GM12875 (cell line): ENCODE results near the gene DHX34.
"Not testable (repeated sequence)": the region's sequence is repeated elsewhere in the genome, so short reads cannot be mapped to it uniquely, and the experiment has no call there.

Source experiments
- H3K4me3 ChIP-seq: one replicate; pipeline ENCODE4 v1.5.1; 2011; ENCODE audit warnings: low read depth, low read length, control low read depth
- CTCF ChIP-seq: IDR thresholded peaks from 2 replicates; pipeline ENCODE4 v1.5.1; 2011; ENCODE audit warnings: low read depth, mild to moderate bottlenecking, control low read depth, inconsistent platforms, low read length, moderate library complexity, borderline replicate concordance; ENCODE audit not compliant: insufficient read depth

DHX34 gene

DNA sequence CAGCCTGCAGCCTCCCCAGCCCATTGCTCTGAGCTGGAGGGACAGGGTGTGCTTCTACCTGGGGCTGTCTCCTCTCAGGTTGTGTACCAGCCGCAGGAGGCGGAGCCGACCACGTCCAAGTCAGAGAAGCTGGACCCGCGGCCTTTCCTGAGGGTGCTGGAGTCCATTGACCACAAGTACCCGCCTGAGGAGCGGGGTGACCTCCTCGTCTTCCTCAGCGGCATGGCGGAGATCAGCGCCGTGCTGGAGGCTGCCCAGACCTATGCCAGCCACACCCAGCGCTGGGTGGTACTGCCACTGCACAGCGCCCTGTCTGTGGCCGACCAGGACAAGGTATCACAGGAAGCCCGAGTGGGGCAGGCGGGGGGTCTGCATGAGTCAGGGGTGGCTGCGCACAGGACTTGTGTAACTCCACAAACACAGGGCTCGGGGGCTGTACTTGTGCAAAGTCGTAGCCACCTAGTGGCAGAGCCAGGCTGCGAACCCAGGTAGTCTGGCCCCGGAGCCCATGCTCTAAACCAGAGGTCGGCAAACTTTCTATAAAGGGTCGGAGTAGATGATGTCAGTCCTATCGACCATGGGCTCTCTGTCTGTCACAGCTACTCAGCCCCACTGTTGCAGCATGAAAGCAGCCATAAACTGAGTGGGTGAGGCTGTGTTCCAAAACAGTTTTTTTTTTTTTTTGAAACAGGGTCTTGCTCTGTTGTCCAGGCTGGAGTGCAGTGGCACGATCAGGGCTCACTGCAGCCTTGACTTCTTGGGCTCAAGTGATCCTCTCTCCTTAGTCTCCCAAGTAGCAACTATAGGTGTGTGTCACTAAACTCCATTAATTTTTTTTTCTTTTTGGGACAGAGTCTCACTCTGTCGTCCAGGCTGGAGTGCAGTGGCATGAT lies 8.9 kb downstream of the DHX34 start:
- peak; percentile 42; the same call in 1 of the 2 replicates for TF ChIP-seq CTCF
- H3K4me3 ChIP-seq, result no peak overlapping the region

DNA sequence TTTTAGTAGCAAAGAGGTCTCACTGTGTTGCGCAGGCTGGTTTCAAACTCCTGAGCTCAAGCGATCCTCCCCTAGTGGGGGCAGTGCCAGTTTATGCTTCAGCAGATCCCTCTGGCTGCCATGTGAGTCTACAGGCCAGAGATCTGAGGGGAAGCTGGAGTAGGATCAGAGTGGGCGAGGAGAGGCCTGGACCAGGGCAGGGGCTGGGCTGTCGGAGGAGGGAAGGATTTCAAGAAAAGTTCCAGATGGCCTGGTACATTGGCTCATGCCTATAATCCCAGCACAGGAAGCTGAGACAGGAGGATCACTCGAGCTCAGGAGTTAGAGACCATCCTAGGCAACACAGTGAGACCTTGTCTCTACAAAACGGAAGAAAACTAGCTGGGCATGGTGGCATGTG lies 9.8 kb downstream of the DHX34 start:
- H3K4me3 ChIP-seq, result no peak overlapping the region
- no peak for TF ChIP-seq CTCF

DNA sequence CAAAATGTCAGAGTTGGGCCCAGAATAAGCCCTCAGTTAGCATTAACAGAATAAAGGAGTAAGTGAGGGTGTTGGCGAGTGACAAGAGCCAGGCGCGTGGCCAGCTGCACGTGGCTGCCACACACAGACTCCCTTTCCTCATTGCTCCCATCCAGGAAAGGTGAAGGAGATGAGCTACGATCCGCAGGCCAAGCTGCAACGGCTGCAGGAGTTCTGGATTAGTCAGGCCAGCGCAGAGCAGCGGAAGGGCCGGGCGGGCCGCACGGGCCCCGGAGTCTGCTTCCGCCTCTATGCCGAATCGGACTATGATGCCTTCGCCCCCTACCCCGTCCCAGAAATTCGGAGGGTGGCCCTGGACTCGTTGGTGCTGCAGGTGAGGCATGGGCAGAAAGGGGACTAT lies 13.2 kb downstream of the DHX34 start:
- no peak overlapping the region for H3K4me3 ChIP-seq
- no peak for TF ChIP-seq CTCF

GRCh38 chr19:47363758-47364531 lies 14.8 kb downstream of the DHX34 start:
- TF ChIP-seq CTCF, result no peak
- H3K4me3 ChIP-seq, result no peak overlapping the region

DNA sequence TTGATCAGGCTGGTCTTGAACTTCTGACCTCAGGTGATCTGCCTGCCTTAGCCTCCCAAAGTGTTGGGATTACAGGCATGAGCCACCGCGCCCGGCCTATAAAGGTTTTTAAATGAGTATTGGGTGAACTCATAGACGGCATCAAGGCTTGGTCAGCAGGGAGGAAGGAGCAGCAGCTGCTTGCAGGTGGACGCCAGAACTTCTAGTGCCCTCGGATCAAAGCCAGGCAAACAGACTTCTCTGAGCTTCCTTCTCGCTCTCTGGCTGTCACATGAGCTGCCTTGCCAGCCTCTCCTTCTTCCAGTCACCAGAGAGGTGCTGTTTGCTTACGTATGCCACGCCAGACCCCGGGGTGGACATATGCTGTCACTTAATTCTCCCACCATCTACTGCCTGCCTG lies 16.3 kb downstream of the DHX34 start:
- H3K4me3 ChIP-seq, result not testable (repeated sequence)

DNA sequence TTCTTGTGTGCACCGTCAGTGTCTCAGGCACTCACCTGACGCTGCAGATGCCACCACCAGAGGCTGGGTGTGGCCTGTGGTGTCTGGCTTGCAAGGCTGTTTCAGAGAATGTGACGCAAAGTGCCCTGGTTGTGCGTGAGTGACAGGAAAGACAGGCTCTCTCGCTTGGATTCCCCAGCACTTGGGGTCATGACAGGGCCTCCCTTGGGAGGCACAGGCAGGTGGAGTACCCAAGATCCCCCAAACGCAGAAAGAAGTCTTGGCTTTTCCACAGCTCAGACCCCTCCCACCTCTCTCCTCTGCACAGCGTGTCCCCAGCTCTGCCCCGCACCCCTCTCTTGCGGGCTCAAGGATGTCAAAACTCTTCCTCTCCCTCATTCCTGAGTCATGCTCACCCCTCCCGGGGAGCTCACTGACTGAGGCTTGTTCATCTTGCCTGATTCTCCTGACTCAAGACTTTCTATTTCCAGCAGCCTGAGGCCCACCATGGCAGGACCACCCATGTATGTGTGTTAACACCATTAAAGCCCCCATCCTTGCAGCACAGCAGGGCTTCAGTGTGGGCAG lies 21.0 kb downstream of the DHX34 start:
- H3K4me3 ChIP-seq, result no peak overlapping the region
- no peak for TF ChIP-seq CTCF

DNA sequence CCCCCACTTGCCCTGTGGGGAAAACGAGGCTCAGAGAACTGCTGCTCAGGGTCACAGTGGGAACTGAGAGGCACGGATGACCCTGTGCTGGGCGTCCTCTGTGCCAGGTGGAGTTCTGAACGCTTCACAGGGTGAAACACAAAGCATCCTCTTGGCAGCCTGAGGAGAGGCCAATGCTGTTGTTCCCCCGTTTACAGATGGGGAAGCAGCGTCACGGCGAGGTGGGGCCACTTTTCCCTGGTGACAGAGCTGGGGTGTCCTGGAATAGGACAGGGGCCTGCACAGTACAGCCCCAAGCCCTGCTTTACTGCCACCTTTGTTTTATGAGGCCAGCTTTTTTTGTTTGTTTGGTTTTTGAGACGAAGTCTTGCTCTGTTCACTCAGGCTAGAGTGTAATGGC lies 22.1 kb downstream of the DHX34 start:
- TF ChIP-seq CTCF, result no peak
- no peak overlapping the region for H3K4me3 ChIP-seq
